NOMO-1 treated with dmso at 0.1 percent for 144 hours (cell line): Measurements from ENCODE around the gene CFAP221.

Experiments
- DNase-seq: peaks from one replicate; lab custom pipeline; 2025; ENCODE audit not compliant: unreplicated experiment; lab: John Stamatoyannopoulos, UW

CFAP221 gene

DNA sequence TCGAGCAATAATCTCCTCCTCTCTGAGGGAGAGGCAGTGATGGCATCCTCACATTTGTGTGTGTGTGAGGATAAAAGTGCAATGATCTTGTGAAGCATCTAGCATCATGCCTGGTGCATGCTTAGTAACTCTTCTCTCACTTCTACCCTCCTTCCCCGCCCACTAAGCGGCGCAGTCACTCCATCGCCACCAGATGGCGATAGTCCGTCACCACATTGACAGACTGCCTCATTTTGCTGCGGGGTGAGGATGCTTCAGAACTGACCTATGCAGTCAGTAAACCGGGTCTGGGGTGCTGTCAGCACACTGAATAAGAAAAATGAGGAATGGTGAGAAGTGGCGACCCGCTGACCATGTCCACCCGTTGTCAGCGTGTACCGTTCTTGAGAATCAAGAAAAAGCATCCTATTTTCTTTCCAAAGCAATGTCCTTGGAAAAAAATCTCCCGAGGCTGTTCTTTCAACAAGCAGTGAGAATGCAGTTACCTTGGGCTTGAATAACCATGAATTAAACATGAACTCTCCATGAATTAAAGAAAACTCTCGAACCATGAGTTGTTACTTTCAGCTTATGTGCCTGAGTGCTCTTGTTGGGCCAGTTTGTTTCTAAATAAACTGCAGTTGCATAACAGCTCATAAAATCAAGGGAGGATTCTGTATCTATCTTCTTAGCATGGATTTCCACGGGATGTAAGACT is 97.5 kb downstream of the CFAP221 start:
- peak; percentile 36 for DNase-seq

GRCh38 chr2:119644186-119644585 is 99.9 kb downstream of the CFAP221 start:
- no peak for DNase-seq

- DNase-seq: no peak
These were observed 101.1 kb downstream of the CFAP221 start for GRCh38 chr2:119645173-119645855.

DNA sequence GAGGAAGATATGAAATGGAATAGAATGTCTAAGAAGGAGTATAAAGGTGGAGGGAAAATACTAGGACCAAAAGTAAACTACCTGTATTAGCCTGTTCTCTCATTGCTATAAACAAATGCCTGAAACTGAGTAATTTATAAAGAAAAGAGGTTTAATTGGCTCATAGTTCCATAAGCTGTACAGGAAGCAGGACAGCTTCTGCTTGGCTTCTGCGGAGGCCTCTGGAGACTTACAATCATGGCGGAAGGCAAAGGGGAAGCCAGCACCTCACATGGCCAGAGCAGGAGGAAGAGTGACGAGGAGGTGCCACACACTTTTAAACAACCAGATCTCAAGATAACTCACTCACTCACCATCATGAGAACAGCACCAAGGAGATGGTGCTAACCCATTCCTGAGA is 101.9 kb downstream of the CFAP221 start:
- DNase-seq: no peak

GRCh38 chr2:119647440-119648169 is 103.4 kb downstream of the CFAP221 start:
- DNase-seq: peak; percentile 53

GRCh38 chr2:119649364-119649917 is 105.2 kb downstream of the CFAP221 start:
- no peak for DNase-seq

DNA sequence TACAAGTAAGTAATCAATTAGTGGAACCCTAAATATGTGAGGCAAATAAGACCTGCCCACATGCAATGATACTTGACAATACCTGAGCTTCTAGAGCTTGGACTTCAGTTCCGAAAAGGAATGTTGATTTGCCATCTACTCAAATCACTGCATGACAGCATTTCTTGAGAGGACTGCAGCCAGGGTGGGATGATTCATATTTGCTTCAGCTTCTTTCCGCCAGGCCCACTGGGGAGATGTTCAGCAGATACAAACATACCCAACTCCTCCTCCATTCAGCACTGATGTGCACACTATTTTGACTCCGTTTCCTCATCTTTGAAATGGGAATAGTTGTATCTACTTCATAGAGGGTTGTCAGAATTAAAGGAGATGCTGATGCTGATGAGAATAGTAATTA is 106.0 kb downstream of the CFAP221 start:
- DNase-seq: no peak

DNA sequence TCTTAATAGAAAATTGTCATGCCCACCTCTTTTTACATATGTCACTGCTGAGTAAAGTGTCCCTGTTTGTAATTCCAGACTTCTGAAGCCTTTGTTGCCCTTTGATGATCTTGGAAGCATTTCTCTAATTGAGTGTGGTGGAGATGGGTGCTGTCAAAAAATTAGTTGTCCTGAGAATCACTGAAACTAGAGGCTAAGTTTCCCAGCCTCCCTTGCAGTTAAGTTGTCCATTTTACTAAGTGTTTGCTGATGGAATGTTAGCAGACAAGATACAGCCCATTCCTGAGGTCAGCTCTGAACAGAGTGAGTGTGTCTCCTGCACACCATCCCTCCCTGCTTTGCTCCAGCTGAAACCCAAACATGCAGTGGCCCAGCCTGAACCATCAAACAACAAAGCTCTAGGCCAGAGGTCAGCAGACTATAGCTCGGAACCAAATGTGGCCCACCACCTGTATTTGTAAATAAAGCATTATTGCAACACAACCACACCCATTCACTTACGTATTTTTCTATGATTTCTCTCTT is 106.7 kb downstream of the CFAP221 start:
- no peak for DNase-seq

DNA sequence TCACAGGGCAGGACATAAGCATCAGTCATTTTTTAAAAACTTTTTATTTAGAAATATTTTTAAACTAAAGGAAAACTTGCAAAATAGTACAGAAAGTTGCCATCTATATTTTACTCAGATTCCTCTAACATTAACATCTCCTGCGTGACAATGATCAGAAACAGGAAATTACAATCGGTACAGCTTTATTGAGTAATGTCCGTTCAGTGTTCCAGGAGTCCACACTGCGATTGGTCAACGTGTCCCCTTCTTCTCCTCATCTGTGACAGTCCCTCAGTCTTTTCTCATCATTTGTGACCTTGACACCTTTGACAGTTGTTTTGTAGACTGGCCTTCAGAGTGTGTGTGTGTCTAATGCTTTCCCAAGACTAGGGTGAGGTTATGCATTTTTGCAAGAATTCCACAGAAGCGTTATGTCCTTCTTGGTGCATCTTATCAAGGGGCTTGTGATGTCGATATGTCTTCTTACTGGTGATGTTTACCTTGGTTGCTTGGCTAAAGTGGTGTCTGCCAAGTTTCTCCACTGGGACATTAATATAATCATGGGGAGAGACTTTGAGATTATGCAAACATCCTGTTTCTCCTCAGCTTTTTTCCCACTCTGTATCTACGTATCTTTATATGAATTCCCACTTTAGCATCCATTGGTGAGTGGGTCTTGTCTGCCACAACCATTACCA is 113.4 kb downstream of the CFAP221 start:
- DNase-seq: no peak

GRCh38 chr2:119659601-119660342 is 115.5 kb downstream of the CFAP221 start:
- DNase-seq: peak; percentile 9

- DNase-seq: no peak
These were observed 116.1 kb downstream of the CFAP221 start for GRCh38 chr2:119660343-119660658.

GRCh38 chr2:119662297-119662696 is 118.0 kb downstream of the CFAP221 start:
- DNase-seq: no peak

DNA sequence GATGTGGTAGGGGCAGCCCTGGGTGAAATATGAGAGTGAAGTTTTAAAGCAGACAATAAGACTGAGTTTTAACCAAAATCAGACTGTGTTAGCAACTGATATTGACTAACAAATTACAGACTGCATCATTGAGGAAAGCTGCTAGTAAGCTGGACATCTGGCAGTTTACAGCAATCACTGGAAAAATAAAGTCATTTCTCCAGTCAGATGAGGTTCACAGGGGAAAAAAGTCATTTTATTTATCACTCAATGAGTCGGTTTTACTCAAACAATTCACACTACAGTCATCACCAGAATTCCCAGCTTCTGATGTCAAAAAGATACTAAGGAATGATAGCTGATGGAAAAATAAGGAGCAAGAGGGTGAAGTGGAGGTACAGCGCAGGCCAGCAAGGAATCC is 124.3 kb downstream of the CFAP221 start:
- DNase-seq: no peak

DNA sequence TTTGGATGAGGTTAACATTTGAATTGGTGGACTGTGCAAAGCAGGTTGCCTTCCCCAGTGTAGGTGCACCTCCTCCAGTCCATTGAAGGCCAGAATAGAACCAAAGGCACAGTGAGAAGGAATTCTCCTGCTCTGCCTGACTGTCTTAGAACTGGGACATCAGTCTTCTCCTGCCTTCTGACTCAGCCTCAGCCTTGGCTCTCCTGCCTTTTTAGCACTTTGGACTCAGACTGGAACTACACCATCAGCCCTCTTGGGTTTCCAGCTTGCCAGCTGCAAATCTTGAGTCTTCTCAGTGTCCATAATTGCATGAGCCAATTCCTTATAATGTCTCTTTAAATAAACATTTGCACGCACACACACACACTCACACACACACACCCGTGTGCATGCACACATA is 126.8 kb downstream of the CFAP221 start:
- no peak for DNase-seq

GRCh38 chr2:119671752-119672151 is 127.5 kb downstream of the CFAP221 start:
- DNase-seq: no peak

GRCh38 chr2:119672161-119672862 is 128.1 kb downstream of the CFAP221 start:
- DNase-seq: no peak

DNA sequence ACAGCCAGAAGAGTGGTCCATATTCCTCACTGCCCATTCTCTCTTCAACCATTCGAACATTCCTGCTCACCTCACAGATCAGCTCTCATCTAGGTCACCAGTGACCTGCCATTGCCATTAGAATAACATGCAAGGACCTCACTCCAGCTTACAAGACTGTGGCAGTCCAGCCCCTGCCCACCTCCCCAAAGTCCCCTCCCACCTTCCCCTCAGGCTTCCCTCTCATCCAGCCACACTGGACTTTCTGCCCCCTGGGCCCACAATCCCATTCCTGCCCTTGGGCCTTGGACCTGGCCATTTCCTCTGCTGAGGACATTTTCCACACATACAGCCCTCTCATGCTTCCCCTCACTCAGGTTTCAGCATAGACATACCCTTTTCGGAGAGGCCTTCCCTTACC is 129.5 kb downstream of the CFAP221 start:
- no peak for DNase-seq

DNA sequence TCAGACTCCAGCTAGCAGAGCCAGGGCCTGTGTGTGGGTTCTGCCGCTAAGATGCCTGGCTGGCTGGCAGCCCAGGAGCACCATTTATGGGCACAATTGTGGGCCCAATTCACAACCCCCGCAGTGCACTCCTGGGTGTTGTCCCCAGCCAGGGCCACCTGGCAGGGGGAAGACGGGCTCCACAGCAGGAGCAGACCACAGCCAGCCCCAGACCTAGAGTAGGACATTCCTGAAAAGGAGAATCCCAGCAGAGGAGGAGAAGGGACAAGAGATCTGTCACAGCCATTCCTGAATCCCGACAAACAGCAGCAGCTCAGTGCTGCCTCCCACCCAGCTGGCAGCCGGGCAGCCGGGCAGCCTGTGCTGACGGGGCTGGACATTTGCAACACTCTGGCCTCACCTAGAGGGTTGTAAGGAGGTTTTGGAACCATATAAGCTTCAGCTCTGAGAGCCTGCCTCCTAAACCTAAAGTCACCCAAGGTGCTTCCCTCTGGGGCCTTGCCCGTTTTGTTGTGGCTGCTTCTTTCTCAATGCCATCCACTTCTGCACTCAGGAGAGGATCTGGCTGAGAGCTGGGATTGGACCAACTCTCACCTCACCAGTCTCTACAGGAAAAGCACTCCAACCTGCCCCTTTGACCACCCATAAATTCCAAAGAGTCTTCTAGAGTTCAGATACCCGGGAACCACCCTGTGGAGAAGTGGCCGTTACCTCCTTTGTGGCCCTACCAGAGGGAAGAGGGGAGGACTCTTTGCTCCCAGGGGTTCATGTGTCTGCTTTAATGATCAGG is 130.7 kb downstream of the CFAP221 start:
- no peak for DNase-seq

GRCh38 chr2:119678021-119678656 is 133.9 kb downstream of the CFAP221 start:
- DNase-seq: no peak
